Endodermal cell (in vitro differentiated cells): Measurements from ENCODE around the gene NEB. TPM values are rescaled to one million over a fixed set of nuclear protein-coding genes. Genes with fewer than 3 reads are reported as not detected.

ENCODE experiments used
- DNase-seq: peaks from one replicate; pipeline ENCODE4 v3.0.0-alpha.2; 2017
- H3K27ac ChIP-seq: 2 replicates; pipeline ENCODE4 v1.5.1; 2013; ENCODE audit warnings: mild to moderate bottlenecking, low read depth, low read length, moderate library complexity
- H3K27me3 ChIP-seq: 2 replicates; pipeline ENCODE4 v1.6.1; 2013; ENCODE audit warnings: mild to moderate bottlenecking, low read length, moderate library complexity; ENCODE audit not compliant: insufficient read depth, control insufficient read depth, poor library complexity, severe bottlenecking
- H3K36me3 ChIP-seq: 2 replicates; pipeline ENCODE4 v1.7.0; 2013; ENCODE audit warnings: mild to moderate bottlenecking, low read length, moderate library complexity; ENCODE audit not compliant: control insufficient read depth, insufficient read depth
- H3K4me1 ChIP-seq: one replicate; pipeline ENCODE4 v1.7.0; 2013; ENCODE audit warnings: low read length; ENCODE audit not compliant: control insufficient read depth, insufficient read depth
- H3K4me3 ChIP-seq: 2 replicates; pipeline ENCODE4 v1.5.1; 2013; ENCODE audit warnings: mild to moderate bottlenecking, low read length, moderate library complexity
- H3K9ac ChIP-seq: 2 replicates; pipeline ENCODE4 v1.6.1; 2013; ENCODE audit warnings: mild to moderate bottlenecking, low read length, moderate library complexity; ENCODE audit not compliant: poor library complexity, severe bottlenecking; ENCODE audit errors: extremely low read depth
- H3K9me3 ChIP-seq: 2 replicates; pipeline ENCODE4 v1.6.1; 2013; ENCODE audit warnings: mild to moderate bottlenecking, low read length, moderate library complexity; ENCODE audit not compliant: control insufficient read depth
- H3K27ac Mint-ChIP-seq: 2 replicates; pipeline ENCODE4 v1.8.0; 2020; ENCODE audit warnings: mixed read lengths
- H3K27me3 Mint-ChIP-seq: 2 replicates; pipeline ENCODE4 v1.8.0; 2021; ENCODE audit warnings: mild to moderate bottlenecking, mixed read lengths; ENCODE audit not compliant: insufficient read depth
- H3K36me3 Mint-ChIP-seq: 2 replicates; pipeline ENCODE4 v1.8.0; 2020; ENCODE audit warnings: low read depth, mixed read lengths
- H3K4me1 Mint-ChIP-seq: 2 replicates; pipeline ENCODE4 v1.8.0; 2020; ENCODE audit warnings: mixed read lengths
- H3K4me3 Mint-ChIP-seq: 2 replicates; pipeline ENCODE4 v1.8.0; 2020; ENCODE audit warnings: mild to moderate bottlenecking, moderate library complexity, mixed read lengths
- H3K9me3 Mint-ChIP-seq: 2 replicates; pipeline ENCODE4 v1.8.0; 2020; ENCODE audit warnings: mild to moderate bottlenecking, mixed read lengths
- CTCF ChIP-seq: fragments of 200-600 bp; sonication (generic); conservative IDR thresholded peaks from 2 replicates; pipeline ENCODE4 v1.5.0; 2021; ENCODE audit warnings: antibody characterized with exemption, mild to moderate bottlenecking
- WGBS, 2 experiments: methylation state at CpG; one replicate each; pipeline versions ENCODE4 v1.1.5 to v1.1.7; 2013; ENCODE audit warnings: missing lambda C conversion rate in 2 of 2, mixed read lengths in 1 of 2; ENCODE audit not compliant: insufficient coverage in 1 of 2, insufficient read length in 1 of 2; 5-methylcytosine and 5-hydroxymethylcytosine counted together
- total RNA-seq, 2 donors: library from RNA; stranded (reverse); fragmentation: NEBNext Ultra II Directional in 1 of 2; extraction: Animal tissue kit (Norgen Biotek cat#: 25700) in 1 of 2; gene quantifications; 2 replicates in 1 of 2; 3 replicates in 1 of 2; pipeline ENCODE4 v1.2.1, GENCODE V29; 2021

The NEB gene
- total RNA-seq, 2 donors from 2014 or later, result 4.4 to 5.4 TPM

- peaks cover 61% of the 10 kb centered on the region for H3K36me3 Mint-ChIP-seq
- no peak overlapping the region for H3K27ac Mint-ChIP-seq
These were observed 256.3 kb downstream of the NEB start for GRCh38 chr2:151478011-151478410.

GRCh38 chr2:151476287-151476686 lies 258.0 kb downstream of the NEB start:
- TF ChIP-seq CTCF, result no peak
- Mint-ChIP-seq H3K4me3 (no peak overlapping the region), H3K27me3 (no peaks in the 10 kb centered on the region), H3K9me3 (no peaks in the 10 kb centered on the region), H3K36me3 (peaks cover 67% of the 10 kb centered on the region), H3K4me1 (peaks cover 1% of the 10 kb centered on the region), H3K27ac (no peak overlapping the region)
- H3K4me3 ChIP-seq, result no peak overlapping the region
- no peak overlapping the region for H3K27ac ChIP-seq
- 93% methylated on average over 1 of the region's 1 CpG; no CpG with 5 or more reads in 1 of the 2 experiments for WGBS, 2 experiments
- H3K9ac ChIP-seq, result no peak overlapping the region
- H3K27me3 ChIP-seq, result no peaks in the 10 kb centered on the region
- DNase-seq, result no peak
- no peaks in the 10 kb centered on the region for H3K9me3 ChIP-seq
- H3K36me3 ChIP-seq, result peaks cover 44% of the 10 kb centered on the region
- H3K4me1 ChIP-seq, result no peaks in the 10 kb centered on the region

More at GRCh38 chr2:151478011-151478410, 256.3 kb downstream of the NEB start:
- H3K4me3 Mint-ChIP-seq, result no peak overlapping the region
- no peaks in the 10 kb centered on the region for H3K27me3 Mint-ChIP-seq
- no peaks in the 10 kb centered on the region for H3K9me3 Mint-ChIP-seq
- no peaks in the 10 kb centered on the region for H3K27me3 ChIP-seq
- 94 to 97% methylated on average over 3 to 4 of the region's 4 CpGs for WGBS, 2 experiments
- peaks cover 5% of the 10 kb centered on the region for H3K4me1 Mint-ChIP-seq
- TF ChIP-seq CTCF, result no peak
- no peaks in the 10 kb centered on the region for H3K9me3 ChIP-seq
- H3K36me3 ChIP-seq, result peaks cover 51% of the 10 kb centered on the region
- no peak overlapping the region for H3K27ac ChIP-seq
- no peak overlapping the region for H3K4me3 ChIP-seq
- H3K4me1 ChIP-seq, result no peaks in the 10 kb centered on the region
- DNase-seq, result no peak
- no peak overlapping the region for H3K9ac ChIP-seq

GRCh38 chr2:151475071-151475470 lies 259.2 kb downstream of the NEB start:
- peaks cover 72% of the 10 kb centered on the region for H3K36me3 Mint-ChIP-seq
- H3K36me3 ChIP-seq, result peaks cover 47% of the 10 kb centered on the region
- TF ChIP-seq CTCF, result no peak
- no peak overlapping the region for H3K9ac ChIP-seq
- H3K9me3 ChIP-seq, result peaks cover 12% of the 10 kb centered on the region
- H3K4me1 ChIP-seq, result no peaks in the 10 kb centered on the region
- H3K27me3 Mint-ChIP-seq, result no peaks in the 10 kb centered on the region
- H3K9me3 Mint-ChIP-seq, result peaks cover 4% of the 10 kb centered on the region
- no peak overlapping the region for H3K27ac ChIP-seq
- H3K27me3 ChIP-seq, result no peaks in the 10 kb centered on the region
- 100% methylated on average over 2 of the region's 2 CpGs; no CpG with 5 or more reads in 1 of the 2 experiments for WGBS, 2 experiments
- H3K27ac Mint-ChIP-seq, result no peak overlapping the region
- DNase-seq, result no peak
- no peak overlapping the region for H3K4me3 ChIP-seq
- peaks cover 1% of the 10 kb centered on the region for H3K4me1 Mint-ChIP-seq
- no peak overlapping the region for H3K4me3 Mint-ChIP-seq
